Activated CD8-positive, alpha-beta memory T cell treated with anti-CD3 and anti-CD28 coated beads for 24 hours (primary cell): Measurements from ENCODE around the gene PRSS57.
"Not testable (repeated sequence)": the region's sequence is repeated elsewhere in the genome, so short reads cannot be mapped to it uniquely, and the experiment has no call there.

Experiments
- DNase-seq: peaks from one replicate; pipeline ENCODE4 v3.0.0-alpha.2; 2020

PRSS57 gene

GRCh38 chr19:666985-667573 lies 28.2 kb downstream of the PRSS57 start:
- not testable (repeated sequence) for DNase-seq

DNA sequence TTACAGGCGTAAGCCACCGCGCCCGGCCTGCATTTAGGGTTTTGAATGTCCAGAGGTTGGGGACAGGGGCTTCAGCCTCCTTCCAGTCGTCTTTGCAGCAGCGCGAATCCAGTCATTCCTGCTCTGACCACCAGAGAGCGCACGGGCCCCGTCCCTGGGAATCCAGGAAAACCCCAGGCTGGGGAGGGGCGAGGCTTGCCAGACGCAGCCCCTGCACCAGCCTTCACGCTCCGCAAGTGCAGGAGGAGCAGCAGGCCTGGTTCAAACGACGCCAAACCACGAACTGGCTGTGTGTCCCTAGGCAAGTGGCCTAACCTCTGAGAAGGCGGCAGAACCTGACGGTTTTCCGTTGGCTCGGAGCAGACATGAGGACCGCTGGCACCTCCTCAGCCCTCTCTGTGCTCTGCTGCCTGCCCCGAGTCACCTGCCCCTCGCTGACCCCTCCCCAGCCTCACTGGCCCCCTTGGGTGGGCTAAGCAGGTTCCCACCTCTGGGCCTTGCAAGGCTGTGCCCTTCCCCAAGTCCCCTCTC lies 30.3 kb downstream of the PRSS57 start:
- DNase-seq, result peak; percentile 92

GRCh38 chr19:663682-664117 lies 31.6 kb downstream of the PRSS57 start:
- no peak for DNase-seq

DNA sequence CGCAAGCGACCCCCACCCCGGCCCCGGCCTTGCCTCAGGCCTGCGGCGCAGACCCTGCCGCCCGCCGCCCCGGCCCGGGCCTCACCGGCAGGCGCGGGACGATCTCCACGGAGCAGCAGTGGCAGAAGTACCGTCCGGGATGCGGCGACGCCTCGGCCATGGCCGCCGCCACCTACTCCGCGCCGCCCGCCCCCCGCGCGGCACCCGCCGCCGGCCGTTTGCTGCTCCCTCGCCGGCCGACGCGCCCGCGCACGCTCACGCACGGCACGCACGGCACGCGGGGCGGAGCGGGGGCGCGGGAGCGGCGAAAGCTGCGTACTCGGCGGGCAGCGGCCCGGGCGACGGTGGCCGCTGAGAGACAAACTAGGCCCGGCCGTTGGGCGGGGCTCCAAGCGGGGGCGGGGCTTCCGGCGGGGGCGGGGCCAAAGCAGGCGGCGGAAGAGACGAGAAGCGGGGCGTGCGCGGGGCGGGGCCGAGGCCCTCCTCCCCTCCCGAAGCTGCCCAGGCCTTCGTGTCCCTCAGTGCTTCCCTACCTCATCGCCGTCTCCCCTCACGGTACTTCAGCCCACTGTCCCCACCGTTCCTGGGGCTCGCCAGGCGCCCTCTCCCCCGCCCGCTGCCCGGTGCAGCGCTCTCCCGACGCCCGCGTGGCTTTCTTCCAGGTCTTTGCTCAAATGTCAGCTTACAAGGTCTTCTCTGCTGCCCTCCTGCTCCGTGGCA lies 32.1 kb downstream of the PRSS57 start, which contains the start of gene RNF126:
RNF126 (minus strand) TSS at position 253 of the 720 bp plus-strand sequence; CDS start at position 160, 93 bp downstream.
- peak; percentile 97 for DNase-seq

DNA sequence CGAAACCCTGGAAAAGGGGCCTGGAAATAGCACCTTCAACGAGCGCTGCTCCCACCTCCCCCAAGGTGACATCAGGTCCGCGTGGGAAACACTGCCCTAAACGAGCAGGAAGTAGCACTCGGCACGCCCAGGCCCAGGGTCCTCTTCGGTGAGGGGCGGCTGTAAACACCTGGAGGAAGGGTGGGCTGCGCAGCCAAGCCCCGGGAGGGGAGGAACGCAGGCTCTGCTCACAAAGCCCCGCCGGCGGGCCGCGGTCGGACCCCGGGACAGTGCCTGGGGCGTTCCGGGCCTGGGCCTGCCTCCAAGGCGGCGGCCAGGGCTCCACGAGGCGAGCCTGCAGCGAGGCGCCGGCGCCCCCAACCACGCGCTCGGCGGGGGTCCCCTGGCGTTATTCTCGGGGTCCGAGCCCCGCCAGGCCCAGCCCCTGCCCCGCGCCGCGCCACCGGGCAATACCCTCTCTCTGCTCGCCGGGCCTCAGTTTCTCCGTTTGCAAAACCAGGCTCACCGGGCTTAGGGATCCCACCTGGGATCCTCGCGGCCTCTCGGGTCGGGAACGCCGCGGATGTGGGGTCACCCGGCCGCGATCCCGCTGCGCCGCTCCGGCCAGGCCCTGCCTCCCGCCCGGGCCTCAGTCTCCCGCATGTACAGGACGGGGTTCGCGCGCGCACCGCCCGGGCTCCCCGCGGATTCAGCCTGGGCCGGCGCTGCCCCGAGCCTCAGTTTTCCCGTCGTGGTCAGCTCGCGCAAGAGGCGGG lies 32.9 kb downstream of the PRSS57 start:
- DNase-seq, result peak; percentile 88

DNA sequence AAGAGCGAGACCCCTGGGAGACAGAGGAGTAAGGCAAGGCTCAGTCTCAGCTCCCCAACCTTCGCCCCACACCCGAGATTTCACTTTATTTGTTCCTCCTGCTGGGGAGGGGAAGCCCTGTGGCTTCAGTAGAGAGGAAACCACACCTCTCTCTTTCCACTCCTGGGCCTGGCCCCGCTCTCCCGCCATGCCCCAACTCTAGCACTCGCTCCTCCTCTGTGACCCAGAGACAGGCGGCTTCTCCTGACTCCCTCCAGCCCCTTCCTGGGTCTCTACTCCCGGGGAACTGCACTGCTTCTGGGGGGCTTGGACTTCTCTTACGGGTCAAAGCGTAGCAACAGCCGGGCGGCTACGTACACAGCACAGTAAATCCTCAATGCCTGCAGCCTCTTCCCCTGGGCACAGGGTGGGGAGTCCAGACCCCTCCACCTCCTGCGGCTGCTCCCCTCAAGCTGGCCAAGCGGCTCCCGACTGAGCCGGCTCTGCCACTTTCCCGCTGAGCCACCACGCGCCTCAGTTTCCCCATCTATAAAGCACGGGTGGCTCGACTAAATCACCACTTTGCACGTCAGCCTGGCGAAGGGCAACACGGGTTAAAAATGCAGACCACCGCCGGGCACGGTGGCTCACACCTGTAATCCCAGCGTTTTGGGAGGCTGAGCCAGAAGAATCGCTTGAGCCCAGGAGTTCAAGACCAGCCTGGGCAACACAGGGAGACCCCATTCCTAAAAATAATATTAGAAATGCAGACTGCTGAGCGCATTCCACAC lies 33.6 kb downstream of the PRSS57 start:
- peak; percentile 85 for DNase-seq

DNA sequence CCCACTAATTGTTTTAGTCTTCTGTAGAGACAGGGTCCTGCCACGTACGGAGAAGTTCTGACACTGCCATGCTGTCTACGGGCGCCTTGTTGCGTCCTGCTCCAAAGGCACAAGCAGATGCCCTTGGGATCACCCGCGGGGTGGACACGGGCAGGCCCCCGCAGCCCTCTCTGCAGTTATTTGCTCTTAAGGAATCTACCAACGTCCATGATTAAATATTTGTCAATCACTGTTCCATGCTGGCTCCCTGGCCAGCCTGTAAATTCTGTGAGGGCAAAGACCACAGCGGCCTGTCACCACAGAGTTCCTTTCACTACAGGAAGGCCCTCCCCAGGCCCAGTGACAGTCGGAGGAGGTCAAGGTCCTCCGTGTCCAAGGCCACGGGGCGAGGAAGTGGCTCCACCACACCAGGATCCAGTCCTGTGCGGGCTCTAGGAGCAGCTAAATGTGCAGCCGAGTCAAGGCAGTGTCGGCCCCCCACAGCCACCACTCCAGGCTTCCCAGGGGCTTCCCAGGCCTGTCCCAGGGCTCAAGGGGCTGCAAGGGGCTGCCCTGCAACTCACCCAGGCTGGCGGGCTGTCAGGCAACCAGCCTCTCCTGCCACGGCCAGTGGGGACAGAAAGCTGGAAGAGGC lies 34.3 kb downstream of the PRSS57 start:
- DNase-seq, result no peak

- DNase-seq, result no peak
These were observed 36.1 kb downstream of the PRSS57 start for GRCh38 chr19:658916-659839.

GRCh38 chr19:658059-658839 lies 37.0 kb downstream of the PRSS57 start:
- DNase-seq, result no peak

DNA sequence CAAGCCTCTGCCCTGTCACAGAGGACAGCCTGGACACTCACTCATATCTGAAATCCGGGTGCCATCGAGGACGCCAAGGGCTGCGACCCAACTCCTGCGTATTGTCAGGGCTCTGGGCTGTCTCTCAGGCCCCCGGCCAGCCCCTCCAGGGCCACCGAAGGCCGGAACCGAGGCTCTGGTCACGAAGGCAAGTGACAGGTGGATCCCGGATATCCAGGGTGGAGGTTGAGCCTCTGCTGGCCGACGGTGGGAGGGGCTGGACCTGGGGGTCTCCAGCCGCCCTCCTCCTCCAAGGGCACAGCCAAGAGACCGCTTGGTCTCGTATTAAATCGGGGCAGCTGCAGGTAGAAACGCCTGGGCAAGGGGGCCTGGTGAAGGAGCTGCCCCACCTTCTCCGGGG lies 37.6 kb downstream of the PRSS57 start:
- DNase-seq, result no peak

- DNase-seq, result no peak
These were observed 38.3 kb downstream of the PRSS57 start for GRCh38 chr19:656751-657559.

DNA sequence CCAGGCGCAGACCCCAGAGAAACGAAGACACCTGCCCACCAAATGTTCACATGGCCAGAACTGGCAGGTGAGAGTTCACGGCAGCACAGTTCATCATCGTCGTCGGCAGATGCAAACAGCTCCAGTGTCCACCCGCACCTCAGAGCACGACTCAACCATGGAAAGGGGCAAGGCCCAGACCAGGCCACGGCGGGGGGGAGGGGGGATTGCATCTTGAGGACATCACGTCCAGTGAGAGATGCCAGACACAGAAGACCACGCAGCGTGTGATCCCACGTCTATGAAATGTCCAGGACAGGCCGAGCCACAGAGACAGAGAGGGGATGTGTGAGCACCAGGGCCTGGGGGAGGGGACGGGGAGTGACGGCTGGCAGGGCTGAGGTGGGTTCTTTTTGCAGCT lies 39.6 kb downstream of the PRSS57 start:
- DNase-seq, result no peak

- no peak for DNase-seq
These were observed 41.8 kb downstream of the PRSS57 start for GRCh38 chr19:653425-653824.

DNA sequence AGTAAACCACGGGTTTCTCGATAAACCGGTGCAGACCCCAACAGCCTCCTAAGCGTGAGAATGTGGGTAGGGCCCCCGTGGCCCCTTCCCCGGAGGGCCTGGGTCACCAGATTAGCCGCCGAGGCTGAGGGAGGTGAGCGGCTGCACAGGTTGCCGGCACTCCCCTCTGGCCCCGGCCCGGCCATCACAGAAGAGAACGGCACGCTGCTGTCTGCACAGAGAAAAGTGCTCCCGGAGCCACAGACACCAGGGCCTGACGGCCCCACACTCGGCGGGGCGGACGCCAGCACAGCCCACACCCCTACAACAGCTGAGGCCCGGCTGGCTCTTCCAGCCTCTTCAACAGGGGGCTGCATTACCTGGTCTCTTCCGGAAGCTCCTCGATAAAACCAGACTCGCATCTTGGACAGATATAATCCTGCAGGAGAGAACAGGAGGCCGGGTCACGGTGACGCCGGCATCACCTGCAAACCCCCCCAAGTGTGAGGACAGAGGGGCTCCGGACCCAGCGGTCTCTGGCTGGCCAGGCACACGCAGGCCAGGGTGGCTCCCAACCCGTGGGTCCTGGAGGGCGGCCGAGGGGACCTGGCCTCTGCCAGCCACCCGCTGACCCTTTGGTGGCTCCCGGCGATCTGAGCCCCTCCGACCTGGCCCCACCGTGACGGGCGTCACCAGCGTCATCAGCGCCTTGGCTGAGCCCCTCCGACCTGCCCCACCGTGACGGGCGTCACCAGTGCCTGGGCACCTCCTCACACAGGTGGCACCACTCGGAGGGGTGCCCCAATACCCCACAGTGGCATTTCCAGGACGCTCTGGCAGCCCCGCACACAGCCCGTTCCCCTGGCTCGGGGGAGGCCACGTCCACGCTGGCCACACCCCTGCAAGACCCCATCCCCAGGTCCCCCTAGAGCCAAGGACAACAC lies 42.5 kb downstream of the PRSS57 start:
- no peak for DNase-seq

DNA sequence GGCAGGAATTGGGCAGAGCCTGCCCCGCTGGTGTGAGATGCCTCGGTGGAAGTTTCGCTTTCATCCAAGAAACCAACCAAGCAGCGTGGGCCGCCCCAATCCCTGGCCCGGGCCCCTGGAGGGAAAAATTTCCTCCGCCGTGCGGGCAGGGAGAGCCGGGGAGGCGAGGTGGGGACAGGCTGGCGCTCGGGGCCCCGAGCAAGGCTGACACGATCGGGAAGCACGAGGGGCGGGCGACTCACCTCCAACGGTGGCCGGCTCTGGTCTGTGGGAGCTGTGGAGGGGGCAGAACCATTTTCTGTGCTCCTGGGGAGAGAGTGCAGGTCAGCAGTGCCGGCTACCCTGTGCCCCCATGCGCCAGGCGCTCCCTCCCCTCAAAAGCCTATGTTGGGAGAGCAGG lies 43.3 kb downstream of the PRSS57 start:
- DNase-seq, result no peak

GRCh38 chr19:651114-651818 lies 44.0 kb downstream of the PRSS57 start:
- DNase-seq, result no peak

DNA sequence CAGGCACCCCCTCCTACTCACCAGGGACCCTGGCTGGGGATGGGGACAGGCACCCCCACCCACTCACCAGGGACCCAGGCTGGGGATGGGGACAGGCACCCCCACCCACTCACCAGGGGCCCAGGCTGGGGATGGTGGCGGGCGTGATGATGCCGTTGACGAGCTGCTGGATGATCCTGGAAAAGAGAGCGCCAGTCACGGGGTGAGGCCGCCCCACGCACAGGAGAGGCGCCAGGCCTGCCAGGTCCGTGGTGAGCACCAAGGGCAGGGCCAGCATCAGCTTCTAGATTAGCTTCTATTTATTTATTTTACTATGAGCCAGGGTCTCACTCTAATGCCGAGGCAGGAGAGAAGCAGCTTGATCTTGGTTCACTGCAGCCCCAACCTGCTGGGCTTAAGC lies 45.1 kb downstream of the PRSS57 start:
- no peak for DNase-seq
